HG02852 (cell line): Measurements from ENCODE around the gene CRTC3.
"Not testable (repeated sequence)": the region's sequence is repeated elsewhere in the genome, so short reads cannot be mapped to it uniquely, and the experiment has no call there.

ENCODE experiments used
- ATAC-seq: cut with Tn5 transposase; IDR thresholded peaks from one replicate; pipeline ENCODE4 v1.9.1; 2021; ENCODE audit warnings: mild to moderate bottlenecking, moderate library complexity; ENCODE audit not compliant: unreplicated experiment

CRTC3 gene

DNA sequence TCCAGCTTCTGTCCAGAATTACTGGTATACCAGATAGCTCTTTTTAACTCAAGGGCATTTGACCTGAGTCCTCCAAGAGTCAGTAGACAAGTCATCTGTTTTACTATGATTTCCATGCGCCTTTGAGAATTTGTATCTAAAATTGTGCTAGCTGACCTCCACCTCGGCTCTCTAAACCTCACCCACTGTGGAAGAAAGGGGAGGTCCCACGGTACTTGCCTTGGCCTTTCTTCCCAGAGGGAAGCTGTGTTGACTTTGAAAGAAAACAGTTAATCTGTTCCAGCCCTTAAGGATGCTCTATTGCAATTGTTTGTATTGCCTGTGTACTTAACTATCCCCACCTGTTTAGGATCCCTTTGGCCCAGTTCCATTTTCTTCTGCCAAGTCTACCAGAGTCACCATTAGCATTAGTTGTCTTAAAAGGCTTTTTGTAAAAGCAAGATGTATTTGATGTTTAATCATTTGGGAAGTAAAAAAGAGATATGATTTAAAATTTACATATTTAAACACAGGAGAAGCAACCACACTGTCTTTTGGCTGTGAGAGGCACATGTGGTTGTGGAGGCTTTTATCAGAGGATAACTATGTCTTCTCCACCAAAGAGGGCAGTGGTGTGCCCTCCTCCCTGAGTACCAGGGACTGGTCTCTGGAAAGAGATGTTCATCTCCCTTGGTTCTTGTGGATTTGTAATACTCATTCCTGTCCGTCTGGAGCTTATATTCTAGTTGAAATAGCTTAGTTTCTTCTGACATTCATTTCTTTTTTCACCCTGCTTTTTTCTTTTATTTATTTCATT lies 88.8 kb downstream of the CRTC3 start:
- no peak for ATAC-seq

DNA sequence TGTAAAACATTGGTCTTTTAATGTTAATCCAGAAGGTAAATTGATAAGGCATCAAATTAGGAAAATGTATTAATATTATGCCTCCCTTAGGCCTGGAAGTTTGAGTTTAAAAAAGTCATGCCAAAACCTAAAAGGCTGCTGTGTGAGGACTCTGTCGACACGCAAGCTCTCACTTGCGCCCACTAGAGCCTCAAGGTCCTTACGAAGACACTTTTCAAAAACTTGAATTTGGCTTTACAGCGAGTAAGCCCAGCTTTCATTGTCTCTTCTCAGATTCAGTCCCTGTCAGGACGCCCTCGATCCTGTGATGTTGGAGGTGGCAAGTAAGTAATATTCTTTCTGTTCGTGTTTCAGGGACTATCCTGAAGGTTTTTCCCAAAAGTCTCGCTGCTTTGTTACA lies 89.7 kb downstream of the CRTC3 start:
- no peak for ATAC-seq

DNA sequence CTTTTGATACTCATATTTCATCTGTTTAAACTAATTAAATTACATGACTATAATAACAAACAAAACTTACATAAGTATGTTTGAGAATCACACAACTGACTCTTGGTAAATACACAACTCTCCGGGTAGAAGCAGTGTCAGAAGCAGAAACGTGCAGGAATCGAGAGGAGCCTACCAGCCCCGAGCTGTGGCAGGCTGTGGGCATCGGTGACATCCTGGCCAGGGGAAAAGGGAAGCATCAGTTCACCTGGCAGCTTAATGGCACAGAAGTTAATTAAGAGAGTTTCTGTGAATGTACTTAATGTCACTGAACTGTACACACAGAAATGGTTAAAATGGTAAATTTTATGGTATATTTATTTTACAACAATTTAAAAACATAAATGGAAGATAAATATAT lies 90.2 kb downstream of the CRTC3 start:
- no peak for ATAC-seq

DNA sequence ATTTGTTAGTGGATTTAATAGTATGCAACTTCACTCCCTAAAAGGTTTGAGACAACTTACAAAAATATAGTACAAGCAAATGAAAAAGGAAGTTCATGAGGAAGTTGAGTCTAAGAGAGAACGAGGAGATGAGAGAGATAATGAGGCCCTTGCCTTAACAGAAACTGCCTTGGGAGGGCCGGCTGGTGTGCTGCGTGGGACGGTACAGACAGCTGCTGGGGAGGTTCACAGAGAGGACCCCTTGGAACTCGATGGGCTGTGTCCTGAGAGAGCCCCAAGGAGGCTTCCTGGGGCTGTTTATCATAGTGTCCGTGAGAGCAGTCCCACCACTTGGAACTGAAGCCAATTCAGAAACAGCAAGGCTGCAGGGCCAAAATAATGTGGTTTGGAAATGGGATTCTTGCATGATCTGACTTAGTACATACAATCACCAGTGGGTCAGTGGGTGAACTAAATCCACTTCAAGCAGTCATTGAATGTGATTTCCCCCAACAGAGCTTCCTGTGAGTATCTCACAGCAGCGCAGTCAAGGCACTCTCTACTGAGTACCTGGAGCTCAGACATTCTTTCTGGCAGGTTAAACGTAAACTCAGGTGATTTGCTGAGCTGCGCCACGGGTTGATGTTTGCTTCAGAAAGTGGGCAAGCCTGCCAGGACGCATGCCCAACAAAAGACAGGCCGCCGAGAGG lies 90.8 kb downstream of the CRTC3 start:
- peak; percentile 78 for ATAC-seq

DNA sequence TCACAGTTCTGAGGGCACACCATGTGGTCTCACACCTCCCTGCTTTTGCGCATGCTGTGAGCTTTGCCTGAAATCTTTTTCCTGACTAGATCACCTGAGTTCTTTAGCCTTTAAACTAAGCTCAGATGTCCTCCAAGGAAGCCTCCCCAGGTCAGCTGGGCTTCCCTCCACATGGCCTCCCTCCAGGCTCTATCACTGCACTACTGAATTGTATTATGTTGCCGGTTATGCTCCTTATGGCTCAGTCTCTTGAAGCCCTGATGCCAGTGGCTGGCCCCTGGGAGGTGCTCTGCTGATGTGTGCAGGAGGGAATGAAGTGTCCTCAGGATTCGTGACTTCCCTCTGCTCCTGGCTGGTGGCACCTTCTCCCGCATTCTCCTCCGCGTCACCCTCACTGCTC lies 94.1 kb downstream of the CRTC3 start:
- ATAC-seq, result no peak

DNA sequence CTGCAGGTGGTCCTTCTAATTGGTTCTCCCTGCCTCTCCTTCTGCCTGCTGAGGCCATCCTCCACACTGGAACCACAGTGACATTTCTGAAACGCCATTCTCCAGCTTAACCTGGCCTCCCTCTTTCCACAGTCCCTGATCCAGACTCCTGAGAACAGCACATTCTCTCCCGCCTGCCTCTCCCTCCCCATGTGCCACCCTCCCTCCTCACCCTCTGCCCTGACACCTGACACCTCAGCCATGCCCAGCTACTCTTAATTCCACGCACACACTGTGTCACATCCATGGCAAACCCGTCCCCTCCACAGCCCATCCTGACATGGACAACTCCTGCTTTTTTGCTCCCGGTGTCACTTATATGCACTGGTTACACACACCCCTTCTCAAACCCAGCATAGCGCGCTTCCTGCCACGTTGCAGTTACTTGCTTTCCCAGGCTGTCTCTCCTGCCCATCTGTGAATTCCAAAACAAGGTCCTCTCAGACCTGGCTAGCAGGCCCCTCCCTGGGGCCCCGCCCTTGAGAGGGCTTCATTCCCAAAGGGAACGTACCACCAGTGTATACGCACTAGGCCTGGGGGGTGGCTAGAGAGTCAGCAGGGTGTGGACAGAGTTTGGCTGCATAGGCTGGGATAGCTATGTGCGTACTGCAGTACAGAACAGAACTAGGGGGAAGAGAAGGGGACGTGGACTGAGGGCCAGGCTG lies 94.7 kb downstream of the CRTC3 start:
- no peak for ATAC-seq

DNA sequence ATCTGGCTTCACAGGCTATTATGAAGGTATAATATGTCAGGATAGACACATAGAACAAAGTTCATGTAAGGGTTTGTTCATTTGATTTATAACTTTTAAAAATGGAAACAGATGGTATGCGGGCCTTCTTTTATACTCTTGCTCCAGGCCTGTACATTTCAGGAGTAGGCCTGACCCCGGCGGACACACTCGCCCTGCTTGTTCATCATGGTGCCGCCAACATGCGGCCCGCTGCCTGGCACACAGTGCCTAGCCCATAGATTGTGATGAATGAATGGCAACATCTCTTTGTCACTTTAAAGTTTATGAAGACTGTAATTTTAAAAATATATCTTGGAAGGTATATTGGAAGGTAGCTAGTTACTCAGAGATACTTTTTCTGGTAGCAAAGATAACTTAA lies 95.3 kb downstream of the CRTC3 start:
- no peak for ATAC-seq

DNA sequence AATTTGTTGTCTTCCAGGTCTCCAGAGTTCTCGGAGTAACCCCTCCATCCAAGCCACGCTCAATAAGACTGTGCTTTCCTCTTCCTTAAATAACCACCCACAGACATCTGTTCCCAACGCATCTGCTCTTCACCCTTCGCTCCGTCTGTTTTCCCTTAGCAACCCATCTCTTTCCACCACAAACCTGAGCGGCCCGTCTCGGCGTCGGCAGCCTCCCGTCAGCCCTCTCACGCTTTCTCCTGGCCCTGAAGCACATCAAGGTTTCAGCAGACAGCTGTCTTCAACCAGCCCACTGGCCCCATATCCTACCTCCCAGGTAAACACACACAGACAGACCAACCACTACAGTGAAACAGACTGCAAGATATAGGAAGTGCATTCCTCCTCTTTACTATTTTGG lies 99.5 kb downstream of the CRTC3 start:
- ATAC-seq, result no peak

DNA sequence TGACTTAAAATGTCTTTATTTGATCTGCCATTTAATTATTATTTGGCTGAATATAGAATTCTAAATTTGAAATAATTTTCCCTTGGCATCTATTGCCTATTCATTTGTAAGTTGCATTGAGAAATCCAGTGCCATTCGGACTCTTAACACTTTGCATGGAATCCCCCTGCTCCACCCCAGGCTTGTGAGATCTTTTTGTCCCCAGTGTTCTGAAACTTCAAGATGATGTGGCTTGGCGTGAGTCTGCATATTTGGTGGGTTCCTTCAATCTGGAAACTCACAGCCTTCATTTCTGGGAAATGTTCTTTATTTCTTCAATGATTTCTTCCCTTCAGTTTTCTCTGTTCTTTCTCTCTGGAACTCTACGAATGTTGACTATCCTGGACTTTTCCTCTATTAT lies 103.6 kb downstream of the CRTC3 start:
- ATAC-seq, result no peak

DNA sequence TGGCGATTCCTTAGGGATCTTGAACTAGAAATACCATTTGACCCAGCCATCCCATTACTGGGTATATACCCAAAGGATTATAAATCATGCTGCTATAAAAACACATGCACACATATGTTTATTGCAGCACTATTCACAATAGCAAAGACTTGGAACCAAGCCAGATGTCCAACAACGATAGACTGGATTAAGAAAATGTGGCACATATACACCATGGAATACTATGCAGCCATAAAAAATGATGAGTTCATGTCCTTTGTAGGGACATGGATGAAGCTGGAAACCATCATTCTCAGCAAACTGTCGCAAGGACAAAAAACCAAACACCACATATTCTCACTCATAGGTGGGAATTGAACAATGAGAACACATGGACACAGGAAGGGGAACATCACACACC lies 107.3 kb downstream of the CRTC3 start:
- not testable (repeated sequence) for ATAC-seq

DNA sequence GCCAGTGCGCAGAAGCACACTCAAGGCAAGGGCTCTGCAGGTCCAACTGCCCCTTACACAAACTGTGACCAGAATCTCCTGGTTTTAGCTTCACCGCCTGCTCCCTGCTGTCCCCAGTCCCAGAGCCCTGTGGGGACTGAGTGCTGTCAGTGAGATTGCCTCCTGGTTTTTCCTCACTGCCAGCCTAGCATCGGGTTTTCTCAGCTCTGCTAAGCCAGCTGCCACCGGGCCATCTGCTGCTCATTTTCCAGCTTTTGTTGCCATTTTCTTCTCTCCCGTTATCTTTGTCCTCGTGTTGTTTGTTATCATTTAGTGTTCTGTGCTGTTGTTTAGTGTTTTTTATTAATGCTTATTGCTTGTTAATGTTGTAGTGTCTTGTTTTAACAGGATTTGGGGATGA lies 108.0 kb downstream of the CRTC3 start:
- no peak for ATAC-seq

DNA sequence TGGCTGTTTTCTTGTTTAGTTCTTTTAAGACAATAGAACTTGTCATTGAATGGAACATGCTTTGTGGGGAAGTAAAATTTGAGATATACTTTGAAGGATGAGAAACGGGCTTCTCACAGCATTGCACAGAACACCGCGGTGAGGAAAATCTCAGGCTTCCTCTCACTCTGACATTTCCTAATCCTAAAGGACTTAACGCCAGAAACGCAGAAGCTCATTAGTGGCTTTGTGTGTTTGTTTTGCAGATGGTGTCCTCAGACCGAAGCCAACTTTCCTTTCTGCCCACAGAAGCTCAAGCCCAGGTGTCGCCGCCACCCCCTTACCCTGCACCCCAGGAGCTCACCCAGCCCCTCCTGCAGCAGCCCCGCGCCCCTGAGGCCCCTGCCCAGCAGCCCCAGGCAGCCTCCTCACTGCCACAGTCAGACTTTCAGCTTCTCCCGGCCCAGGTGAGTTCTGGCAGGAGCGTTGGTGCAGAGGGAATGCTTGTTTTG lies 108.5 kb downstream of the CRTC3 start:
- no peak for ATAC-seq

DNA sequence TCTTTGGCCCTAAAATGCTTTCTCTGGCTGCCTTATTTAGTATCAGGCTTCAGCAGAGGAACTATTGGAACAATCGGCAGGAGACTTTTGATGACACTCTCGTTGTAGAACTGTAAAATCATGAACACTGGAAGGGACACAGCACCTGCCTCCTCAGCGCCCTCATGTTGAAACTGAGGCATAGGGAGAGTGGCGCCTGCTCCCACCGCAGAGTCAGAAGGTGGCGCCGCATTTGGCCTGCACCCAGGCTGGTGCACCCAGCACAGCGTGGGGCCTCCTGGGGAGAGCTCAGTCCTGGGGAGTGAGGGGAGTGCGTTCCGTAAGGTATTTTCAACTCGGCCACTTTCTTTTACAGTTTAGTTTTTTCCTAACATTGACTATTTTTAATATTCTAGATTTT lies 109.2 kb downstream of the CRTC3 start:
- no peak for ATAC-seq

DNA sequence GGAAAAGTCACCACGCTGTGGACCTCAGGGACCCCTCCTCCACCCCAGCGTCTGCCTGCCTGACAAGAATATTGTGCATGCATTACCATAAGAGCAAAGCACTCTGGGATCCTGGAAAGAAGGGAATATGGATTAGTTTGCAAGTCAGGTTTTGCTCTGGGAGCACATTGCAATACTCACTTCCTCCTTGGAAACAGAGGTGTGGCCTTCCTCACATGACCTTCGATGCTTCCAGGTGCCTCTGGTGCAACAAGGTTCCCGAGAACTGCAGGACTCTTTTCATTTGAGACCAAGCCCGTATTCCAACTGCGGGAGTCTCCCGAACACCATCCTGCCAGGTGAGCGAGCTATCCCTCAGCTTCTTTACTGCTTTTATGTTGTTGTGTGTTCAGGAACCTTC lies 111.1 kb downstream of the CRTC3 start:
- ATAC-seq, result no peak

DNA sequence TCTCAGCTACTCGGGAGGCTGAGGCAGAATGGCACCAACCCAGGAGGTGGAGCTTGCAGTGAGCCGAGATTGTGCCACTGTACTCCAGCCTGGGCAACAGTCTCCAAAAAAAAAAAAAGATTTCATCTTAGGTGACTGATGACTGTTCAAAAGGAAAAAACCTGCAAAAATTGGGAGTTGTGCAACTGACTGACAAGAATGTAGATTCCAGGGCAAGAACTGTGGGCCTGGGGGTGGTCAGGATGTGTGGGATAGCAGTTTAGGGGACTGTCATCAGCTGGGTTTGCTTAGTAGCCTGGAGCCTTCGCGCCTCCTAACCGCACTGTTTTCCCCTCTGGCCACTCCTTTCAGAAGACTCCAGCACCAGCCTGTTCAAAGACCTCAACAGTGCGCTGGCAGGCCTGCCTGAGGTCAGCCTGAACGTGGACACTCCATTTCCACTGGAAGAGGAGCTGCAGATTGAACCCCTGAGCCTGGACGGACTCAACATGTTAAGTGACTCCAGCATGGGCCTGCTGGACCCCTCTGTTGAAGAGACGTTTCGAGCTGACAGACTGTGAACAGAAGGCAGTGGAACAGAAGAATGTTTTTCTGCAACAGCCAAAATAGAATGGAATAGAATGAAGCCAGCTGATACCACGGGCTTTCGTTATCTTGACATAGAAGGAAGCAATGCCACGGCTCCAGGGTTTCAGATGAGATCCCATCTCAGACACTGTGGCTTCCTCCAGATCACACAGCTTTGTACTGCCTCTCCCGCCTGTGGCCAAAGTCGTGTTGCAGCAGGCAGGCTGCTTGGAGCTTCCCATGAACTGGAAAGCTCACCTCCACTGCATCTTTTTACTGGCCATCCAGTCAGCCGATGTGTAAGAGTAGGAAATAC lies 112.1 kb downstream of the CRTC3 start:
- ATAC-seq, result no peak

DNA sequence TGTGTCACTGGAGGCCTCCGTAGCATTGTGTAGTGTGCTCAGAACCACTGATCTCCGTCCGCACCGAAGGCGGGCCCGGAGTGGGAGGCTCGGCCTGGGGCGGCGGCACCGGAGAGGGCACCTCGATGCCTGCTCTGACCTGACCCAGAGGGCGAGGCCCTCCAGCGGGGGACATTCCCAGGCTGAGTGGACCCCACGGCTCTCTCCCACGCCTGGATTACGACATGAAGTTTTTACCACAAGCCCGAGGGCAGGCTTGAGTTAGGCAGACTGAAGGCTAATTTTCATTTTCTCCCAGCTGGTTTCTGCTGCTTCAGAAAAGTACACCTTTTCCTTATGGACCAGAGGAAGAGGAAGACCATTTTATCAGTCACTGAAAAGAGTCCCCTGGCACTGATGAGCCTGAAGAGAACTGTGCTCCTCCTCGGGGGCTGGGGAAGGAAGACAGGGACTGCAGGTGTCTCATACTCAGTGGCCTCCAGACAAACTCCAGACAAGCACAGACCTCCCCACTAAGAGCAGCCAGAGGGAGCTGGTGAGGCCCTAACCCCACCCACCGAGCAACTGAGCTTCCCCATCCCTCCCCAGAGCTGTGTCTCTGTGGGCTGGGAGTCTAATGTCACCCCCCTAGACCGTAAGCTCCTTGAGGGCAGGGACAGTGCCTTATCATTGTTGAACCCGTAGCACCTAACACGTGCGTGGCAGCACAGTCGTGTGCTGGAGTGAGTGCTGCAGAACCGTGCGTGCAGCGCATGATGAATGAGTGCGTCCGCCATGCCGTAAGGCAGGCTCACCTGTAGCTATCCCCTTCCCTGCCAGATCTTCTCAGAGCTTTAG lies 113.0 kb downstream of the CRTC3 start:
- ATAC-seq, result no peak

DNA sequence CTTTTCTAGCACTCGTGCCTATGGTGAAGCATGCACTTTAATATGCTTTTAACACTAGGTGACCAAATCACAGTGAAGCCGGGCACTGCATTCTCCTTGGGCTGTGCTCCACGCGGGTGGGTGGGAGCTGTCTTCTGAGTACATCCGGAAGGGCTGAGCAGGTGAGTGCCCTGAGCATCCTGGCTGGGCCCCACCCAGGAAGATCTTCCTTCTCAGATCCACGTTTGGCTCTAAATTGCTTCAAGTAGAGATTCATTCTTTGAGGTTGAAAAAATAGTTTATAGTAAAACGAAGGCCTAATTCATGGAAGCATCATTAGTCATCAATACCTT lies 113.5 kb downstream of the CRTC3 start:
- no peak for ATAC-seq

DNA sequence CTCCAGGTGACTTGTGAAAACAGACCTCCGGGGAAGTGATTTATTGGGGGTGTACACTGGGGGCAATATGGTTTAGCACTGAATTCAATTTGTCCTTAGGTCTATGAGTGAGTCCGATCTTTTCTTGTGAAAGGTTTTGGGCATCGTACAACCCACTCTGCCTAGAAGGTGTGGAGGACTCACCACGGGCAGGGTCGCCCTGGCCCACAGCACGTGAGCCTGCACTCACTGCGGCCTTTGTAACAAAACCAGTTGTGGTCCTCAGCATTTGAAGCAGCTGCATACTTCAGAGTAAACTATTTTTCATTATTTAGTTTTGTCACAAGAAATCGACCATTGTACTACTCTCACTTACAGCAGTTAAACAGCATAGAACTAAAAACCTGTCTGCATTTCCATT lies 114.8 kb downstream of the CRTC3 start:
- ATAC-seq, result no peak

DNA sequence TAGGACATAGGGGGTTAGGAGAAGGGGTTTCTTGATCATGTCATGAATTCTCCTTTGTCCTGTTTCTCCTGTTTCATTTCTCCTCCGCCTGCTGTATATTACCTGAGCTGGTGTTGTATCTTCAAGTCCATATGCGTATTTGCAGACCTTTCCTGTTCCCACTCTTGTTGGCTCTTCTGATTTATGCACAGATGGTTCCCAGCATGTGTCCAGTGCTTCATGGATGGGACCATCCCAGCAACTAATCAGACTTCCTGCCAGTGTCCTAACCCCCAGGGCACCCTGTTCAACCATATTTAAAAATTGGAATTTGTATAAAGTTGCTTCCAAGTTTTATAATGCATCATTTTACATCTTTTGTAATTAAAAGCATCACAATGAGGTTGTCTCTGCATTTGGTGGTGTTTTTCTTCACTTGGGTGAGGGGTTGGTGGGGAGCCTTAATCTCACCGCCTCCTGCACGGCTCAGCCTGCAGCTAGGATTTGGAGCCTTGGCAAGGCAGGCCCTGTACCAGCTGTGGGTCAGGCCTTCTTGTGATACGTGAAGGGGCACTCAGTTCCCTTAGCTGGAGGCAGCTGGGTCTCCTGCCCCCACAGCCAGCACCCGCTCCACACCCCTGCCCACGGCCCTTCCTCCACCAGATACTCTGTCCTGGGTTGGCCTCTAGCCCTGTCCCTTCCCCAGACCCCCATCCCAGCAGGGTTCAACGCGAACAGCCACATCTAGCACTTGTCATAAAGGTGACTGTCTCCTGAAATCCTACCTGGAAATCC lies 115.4 kb downstream of the CRTC3 start:
- ATAC-seq, result no peak
